ENCODE data around the gene NFYC. TPM values are rescaled to one million over a fixed set of nuclear protein-coding genes. Genes with fewer than 3 reads are reported as not detected.

The NFYC gene
- total and polyA plus RNA-seq, 2 of the 8 experiments (the other 6 are each of a cell fraction or from before 2014, with no cell fraction given): 54.1 to 124 TPM

DNA sequence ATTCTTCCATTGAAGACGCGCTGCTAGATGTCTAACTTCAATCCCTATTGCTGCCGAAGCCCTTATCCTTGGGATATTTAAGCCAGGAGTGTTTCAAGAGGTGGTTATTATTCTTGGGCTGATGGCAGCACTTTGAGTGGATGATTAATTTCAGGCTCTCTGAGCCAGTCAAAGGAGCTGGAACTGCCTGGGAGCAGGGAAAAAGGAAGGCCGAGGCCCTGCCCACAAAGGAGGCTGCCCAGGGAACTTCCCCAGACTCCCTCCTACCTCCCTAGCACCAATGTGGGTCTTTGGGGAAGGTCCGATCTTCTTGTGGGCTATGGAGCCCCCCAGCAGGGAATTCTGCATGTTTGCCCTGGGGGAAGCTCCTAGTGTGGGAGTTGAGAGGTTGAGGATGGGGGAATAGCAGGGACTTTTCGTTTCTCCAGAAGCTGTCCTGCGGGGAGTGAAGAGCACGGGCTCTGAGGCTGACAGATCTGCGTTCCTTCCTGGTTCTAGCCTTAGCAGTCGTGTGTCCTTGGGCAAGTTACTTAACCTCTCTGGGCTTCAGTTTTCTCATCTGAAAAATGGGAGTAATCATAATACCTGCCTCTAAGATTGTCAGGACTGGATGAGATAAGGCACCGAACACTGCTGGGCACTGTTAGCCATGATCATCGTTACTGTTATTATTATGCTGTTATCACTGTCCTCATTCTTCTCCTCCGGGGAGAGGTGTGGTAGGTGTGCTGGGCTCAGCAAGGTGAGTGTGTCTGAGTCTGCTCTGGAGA, 98.3 kb downstream of the NFYC start:
- no peak overlapping the region for H2BK12ac ChIP-seq (ENCODE audit: low read depth, low read length)
- peaks cover 0 to under 1% (median under 1%) of the 10 kb centered on the region in 4 experiments; a peak in 2 of 7 replicates for H3K27me3 ChIP-seq (replicated peaks in 1 of 4; ENCODE audit: control insufficient read depth in 3 of 4, extremely low read depth in 1 of 4, insufficient read depth in 3 of 4, low read length in 3 of 4)
- peaks cover 2 to 7% of the 10 kb centered on the region in 2 experiments for H4K20me1 ChIP-seq (replicated peaks in 1 of 2; ENCODE audit: control insufficient read depth in 1 of 2, insufficient read depth in 2 of 2, low read length in 2 of 2)
- no peak overlapping the region for H3K4me3 ChIP-seq (ENCODE audit: extremely low read depth in 1 of 4, insufficient read depth in 2 of 4, low read depth in 3 of 4, low read length in 4 of 4)
- 0 out of 2 replicates have a peak overlapping the region, but pooled peaks have one; percentile 33 for H2AK5ac ChIP-seq (ENCODE audit: low read depth, low read length)
- H3K23ac ChIP-seq (ENCODE audit: insufficient read length): no peak overlapping the region
- POLR2A ChIA-PET (ENCODE audit: partially characterized antibody): interaction anchor here (0.8 to 1.3 kb wide), 3 partner anchors 8 to 46 kb away, joined by 3 read pairs; no protein-coding TSS in a partner anchor
- H3K4me2 ChIP-seq (ENCODE audit: insufficient read depth in 1 of 2, low read depth in 2 of 2, low read length in 2 of 2): no peak overlapping the region
- CTCF ChIA-PET (ENCODE audit: partially characterized antibody): interaction anchor here (1.0 to 24.5 kb wide), 7 partner anchors 8 to 159 kb away, joined by 3 to 325 read pairs (median 4); no protein-coding TSS in a partner anchor
- 91% methylated on average over 13 of the region's 13 CpGs; no CpG with 5 or more reads in 1 of the 2 experiments for WGBS, 2 experiments (ENCODE audit: extremely low coverage in 1 of 2, insufficient coverage in 1 of 2, insufficient read length in 1 of 2, insufficient replicate concordance in 2 of 2, low coverage in 1 of 2, low lambda C conversion rate in 2 of 2, missing lambda C conversion rate in 1 of 2)
- H3K27ac ChIP-seq (ENCODE audit: low read depth, low read length): no peak overlapping the region
- no peak overlapping the region for H4K8ac ChIP-seq (ENCODE audit: extremely low read depth, insufficient read depth, low read length)
- H3K4ac ChIP-seq (replicated peaks; ENCODE audit: insufficient read length, low read depth, low read length): no peak overlapping the region
- no peak overlapping the region for H3K14ac ChIP-seq (ENCODE audit: insufficient read length)
- H2AFZ ChIP-seq (ENCODE audit: low read length): no peak overlapping the region
- H2BK15ac ChIP-seq (ENCODE audit: low read length): no peak overlapping the region
- H2BK20ac ChIP-seq (ENCODE audit: low read length): no peak overlapping the region
- H3K79me1 ChIP-seq (ENCODE audit: low read depth, low read length): no peaks in the 10 kb centered on the region
- H2BK120ac ChIP-seq (replicated peaks; ENCODE audit: low read depth, low read length): no peak overlapping the region
- no peak overlapping the region for H3K18ac ChIP-seq (ENCODE audit: extremely low read depth, low read length)
- DNase-seq (ENCODE audit: low read depth in 1 of 2, low spot score in 2 of 2) (no peak), FAIRE-seq (no peak)
- no peak overlapping the region for H3K56ac ChIP-seq (replicated peaks; ENCODE audit: insufficient read length, low read depth, low read length)
- H3K79me2 ChIP-seq (ENCODE audit: control insufficient read depth in 1 of 2, insufficient read depth in 2 of 2, low read length in 2 of 2): no peaks in the 10 kb centered on the region
- H2BK5ac ChIP-seq (ENCODE audit: low read depth, low read length): no peak overlapping the region
- H3K4me1 ChIP-seq (replicated peaks in 1 of 4; ENCODE audit: control insufficient read depth in 3 of 4, insufficient read depth in 4 of 4, low read length in 3 of 4): peaks cover 0 to 4% (median under 1%) of the 10 kb centered on the region in 4 experiments; a peak in 5 of 7 replicates
- H3K9ac ChIP-seq (replicated peaks in 1 of 4; ENCODE audit: extremely low read depth in 1 of 4, low read depth in 3 of 4, low read length in 3 of 4): no peak overlapping the region
- no peak overlapping the region for H4K5ac ChIP-seq (ENCODE audit: insufficient read length, low read depth, low read length)
- H3K23me2 ChIP-seq (ENCODE audit: low read depth, low read length): no peaks in the 10 kb centered on the region
- H3K36me3 ChIP-seq (ENCODE audit: control insufficient read depth in 2 of 4, insufficient read depth in 4 of 4, low read length in 3 of 4): no peaks in the 10 kb centered on the region
- no peaks in the 10 kb centered on the region for H3K9me3 ChIP-seq (ENCODE audit: insufficient read depth in 2 of 2, low read depth in 1 of 2, low read length in 1 of 2)
- no peak overlapping the region for H4K91ac ChIP-seq (replicated peaks; ENCODE audit: insufficient read length, low read length)
- TF ChIP-seq SP2 (IDR thresholded peaks at IDR 0.05; ENCODE audit: low read length) (no peak), SIN3A (conservative IDR thresholded peaks at IDR 0.05 in 1 of 2, IDR thresholded peaks at IDR 0.05 in 1 of 2; ENCODE audit: low read depth in 1 of 2, low read length in 2 of 2) (no peak), TAF1 (IDR thresholded peaks at IDR 0.05; ENCODE audit: low read depth, low read length) (no peak)
